HepG2 (cell line): Measurements from ENCODE around the gene C17orf58. TPM values are rescaled to one million over a fixed set of nuclear protein-coding genes. Genes with fewer than 3 reads are reported as not detected.

Source experiments
- ATF7-NPFF ChIP-seq: sonication (generic); formaldehyde crosslinking; IDR thresholded peaks from 2 replicates; pipeline ENCODE4 v1.8.1; 2023; ENCODE audit warnings: mild to moderate bottlenecking, low read depth, missing genetic modification reagents, moderate library complexity
- CBX1 ChIP-seq: IDR thresholded peaks from one replicate; pipeline ENCODE4 v1.6.1; 2016; ENCODE audit warnings: antibody characterized with exemption, low read depth
- FOXP4 ChIP-seq: sonication (generic); formaldehyde crosslinking; IDR thresholded peaks from 2 replicates; pipeline ENCODE4 v1.4.0; 2020; ENCODE audit warnings: missing genetic modification reagents
- NPAS2 ChIP-seq: sonication (generic); formaldehyde crosslinking; IDR thresholded peaks from 2 replicates; pipeline ENCODE4 v1.8.0; 2022; ENCODE audit warnings: mild to moderate bottlenecking, missing genetic modification reagents, borderline replicate concordance
- PBX2 ChIP-seq: IDR thresholded peaks from 2 replicates; pipeline ENCODE4 v1.6.1; 2016; ENCODE audit warnings: control low read depth
- PHB2 ChIP-seq: fragments of 450-650 bp; IDR thresholded peaks from 2 replicates; pipeline ENCODE4 v1.6.1; 2018; ENCODE audit not compliant: partially characterized antibody
- POLR2AphosphoS2 ChIP-seq: IDR thresholded peaks from 2 replicates; pipeline ENCODE4 v1.6.1; 2011; ENCODE audit warnings: low read depth, low read length, improper control_type of control experiment
- TBP ChIP-seq: sonication (generic); formaldehyde crosslinking; IDR thresholded peaks from 2 replicates; pipeline ENCODE4 v1.5.0; 2020; ENCODE audit warnings: missing genetic modification reagents
- ZNF256 ChIP-seq: sonication (generic); formaldehyde crosslinking; conservative IDR thresholded peaks from 2 replicates; pipeline ENCODE4 v1.4.0; 2020; ENCODE audit warnings: missing genetic modification reagents
- ZNF296 ChIP-seq: sonication (generic); formaldehyde crosslinking; conservative IDR thresholded peaks from 2 replicates; pipeline ENCODE4 v1.5.0; 2020; ENCODE audit warnings: mild to moderate bottlenecking, missing genetic modification reagents
- ZNF646 ChIP-seq: sonication (generic); formaldehyde crosslinking; IDR thresholded peaks from 2 replicates; pipeline ENCODE4 v1.9.0; 2021; ENCODE audit warnings: mild to moderate bottlenecking, missing genetic modification reagents
- ZSCAN12 ChIP-seq: sonication (generic); formaldehyde crosslinking; IDR thresholded peaks from 2 replicates; pipeline ENCODE4 v1.9.0; 2021; ENCODE audit warnings: mild to moderate bottlenecking, missing genetic modification reagents
- polyA plus RNA-seq, 8 experiments: library from polyadenylated mRNA; depleted of rRNA in 3 of 8; stranded (reverse) in 7 of 8; unstranded in 1 of 8; fragments of >200 nt; fragmentation: Illumina TruSeq in 4 of 8; extraction: Trizol in 4 of 8; gene quantifications; 2 replicates each; pipeline versions ENCODE4 v1.2.1 to v1.2.3, GENCODE V29; 2011 to 2016; ENCODE audit warnings: low read depth in 4 of 8, missing spikeins in 1 of 8, mixed read lengths in 1 of 8; ENCODE audit not compliant: insufficient read depth in 1 of 8
- total RNA-seq, 5 experiments: library from RNA; depleted of rRNA; stranded (reverse); fragments of >200 nt; fragmentation: Illumina TruSeq; extraction: Trizol; gene quantifications; 2 replicates each; pipeline ENCODE4 v1.2.3, GENCODE V29; 2016; ENCODE audit warnings: low read depth in 1 of 5
- TF ChIP-seq, protein P1 (sequence below): sonication (generic); formaldehyde crosslinking; IDR thresholded peaks from 2 replicates; pipeline ENCODE4 v1.8.1; 2022; ENCODE audit warnings: mild to moderate bottlenecking, missing genetic modification reagents
- TF ChIP-seq, protein P2 (sequence below): IDR thresholded peaks from 2 replicates; pipeline ENCODE4 v1.6.1; 2016; ENCODE audit warnings: low read depth
- TF ChIP-seq, protein P3 (sequence below): sonication (generic); formaldehyde crosslinking; IDR thresholded peaks from 2 replicates; pipeline ENCODE4 v1.5.0; 2020; ENCODE audit warnings: missing genetic modification reagents, mild to moderate bottlenecking, borderline replicate concordance

C17orf58 gene
- total and polyA plus RNA-seq, 2 of the 13 experiments (the other 11 are each of a cell fraction or from before 2014, with no cell fraction given) = 15.6 to 15.8 TPM

- no peak for TF ChIP-seq PHB2
- TF ChIP-seq FOXP4 = peak; percentile 85
- TF ChIP-seq ZSCAN12 (CRISPR knock-in tag) = peak; percentile 61; the same call in 1 of the 2 replicates
- no peak for TF ChIP-seq NPAS2 (CRISPR knock-in tag)
- TF ChIP-seq, protein P1, sequence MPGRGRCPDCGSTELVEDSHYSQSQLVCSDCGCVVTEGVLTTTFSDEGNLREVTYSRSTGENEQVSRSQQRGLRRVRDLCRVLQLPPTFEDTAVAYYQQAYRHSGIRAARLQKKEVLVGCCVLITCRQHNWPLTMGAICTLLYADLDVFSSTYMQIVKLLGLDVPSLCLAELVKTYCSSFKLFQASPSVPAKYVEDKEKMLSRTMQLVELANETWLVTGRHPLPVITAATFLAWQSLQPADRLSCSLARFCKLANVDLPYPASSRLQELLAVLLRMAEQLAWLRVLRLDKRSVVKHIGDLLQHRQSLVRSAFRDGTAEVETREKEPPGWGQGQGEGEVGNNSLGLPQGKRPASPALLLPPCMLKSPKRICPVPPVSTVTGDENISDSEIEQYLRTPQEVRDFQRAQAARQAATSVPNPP (CRISPR knock-in tag) = peak; percentile 98
- peak; percentile 98; the same call in 1 of the 2 replicates for TF ChIP-seq TBP (CRISPR knock-in tag)
- 0 out of 2 replicates have a peak, but pooled peaks have one; percentile 32 for TF ChIP-seq ZNF296 (CRISPR knock-in tag)
- peak; percentile 95 for TF ChIP-seq CBX1
- no peak for TF ChIP-seq POLR2AphosphoS2
- TF ChIP-seq ZNF256 (CRISPR knock-in tag) = peak; percentile 80; the same call in 1 of the 2 replicates
- peak; percentile 91; the same call in 1 of the 2 replicates for TF ChIP-seq ATF7-NPFF (CRISPR knock-in tag)
- TF ChIP-seq, protein P2, sequence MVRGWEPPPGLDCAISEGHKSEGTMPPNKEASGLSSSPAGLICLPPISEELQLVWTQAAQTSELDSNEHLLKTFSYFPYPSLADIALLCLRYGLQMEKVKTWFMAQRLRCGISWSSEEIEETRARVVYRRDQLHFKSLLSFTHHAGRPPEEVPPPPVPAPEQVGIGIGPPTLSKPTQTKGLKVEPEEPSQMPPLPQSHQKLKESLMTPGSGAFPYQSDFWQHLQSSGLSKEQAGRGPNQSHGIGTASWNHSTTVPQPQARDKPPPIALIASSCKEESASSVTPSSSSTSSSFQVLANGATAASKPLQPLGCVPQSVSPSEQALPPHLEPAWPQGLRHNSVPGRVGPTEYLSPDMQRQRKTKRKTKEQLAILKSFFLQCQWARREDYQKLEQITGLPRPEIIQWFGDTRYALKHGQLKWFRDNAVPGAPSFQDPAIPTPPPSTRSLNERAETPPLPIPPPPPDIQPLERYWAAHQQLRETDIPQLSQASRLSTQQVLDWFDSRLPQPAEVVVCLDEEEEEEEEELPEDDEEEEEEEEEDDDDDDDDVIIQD (CRISPR knock-in tag) = no peak
- TF ChIP-seq, protein P3, sequence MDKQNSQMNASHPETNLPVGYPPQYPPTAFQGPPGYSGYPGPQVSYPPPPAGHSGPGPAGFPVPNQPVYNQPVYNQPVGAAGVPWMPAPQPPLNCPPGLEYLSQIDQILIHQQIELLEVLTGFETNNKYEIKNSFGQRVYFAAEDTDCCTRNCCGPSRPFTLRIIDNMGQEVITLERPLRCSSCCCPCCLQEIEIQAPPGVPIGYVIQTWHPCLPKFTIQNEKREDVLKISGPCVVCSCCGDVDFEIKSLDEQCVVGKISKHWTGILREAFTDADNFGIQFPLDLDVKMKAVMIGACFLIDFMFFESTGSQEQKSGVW (CRISPR knock-in tag) = peak; percentile 68; the same call in 1 of the 2 replicates
- TF ChIP-seq ZNF646 = no peak
- 0 out of 2 replicates have a peak, but pooled peaks have one; percentile 17 for TF ChIP-seq PBX2 (CRISPR knock-in tag)
Observed at GRCh38 chr17:68019675-68020408, 23.6 kb upstream of the C17orf58 start (continued).
